Parathyroid adenoma (tissue), 2 donors: ENCODE results near the gene GARIN5A.

Source experiments
- H2AFZ ChIP-seq: fragments of 300-600 bp; sonication (generic); one replicate; pipeline ENCODE4 v1.7.0; 2017; ENCODE audit warnings: antibody characterized with exemption, mild to moderate bottlenecking
- H3K27ac ChIP-seq: fragments of 300-600 bp; sonication (generic); one replicate; pipeline ENCODE4 v1.7.0; 2017
- H3K27me3 ChIP-seq: fragments of 300-600 bp; sonication (generic); one replicate; pipeline ENCODE4 v1.7.0; 2017; ENCODE audit warnings: low read length; ENCODE audit not compliant: control insufficient read depth, insufficient read depth
- H3K36me3 ChIP-seq: fragments of 300-600 bp; sonication (generic); one replicate; pipeline ENCODE4 v1.7.0; 2017; ENCODE audit warnings: low read length; ENCODE audit not compliant: control insufficient read depth, insufficient read depth
- H3K4me1 ChIP-seq: fragments of 300-600 bp; sonication (generic); one replicate; pipeline ENCODE4 v1.7.0; 2017; ENCODE audit warnings: control low read depth
- H3K4me2 ChIP-seq: fragments of 300-600 bp; sonication (generic); one replicate; pipeline ENCODE4 v1.7.0; 2017; ENCODE audit warnings: low read length
- H3K4me3 ChIP-seq: fragments of 300-600 bp; sonication (generic); one replicate; pipeline ENCODE4 v1.7.0; 2017; ENCODE audit warnings: low read depth, low read length
- H3K79me2 ChIP-seq: fragments of 300-600 bp; sonication (generic); one replicate; pipeline ENCODE4 v1.7.0; 2017; ENCODE audit warnings: control low read depth
- H3K9ac ChIP-seq: fragments of 300-600 bp; sonication (generic); one replicate; pipeline ENCODE4 v1.7.0; 2017; ENCODE audit warnings: mild to moderate bottlenecking
- H3K9me3 ChIP-seq: fragments of 300-600 bp; sonication (generic); one replicate; pipeline ENCODE4 v1.7.0; 2017; ENCODE audit warnings: low read length; ENCODE audit not compliant: control insufficient read depth
- TF ChIP-seq, protein P1 (sequence below): fragments of 300-600 bp; sonication (generic); IDR thresholded peaks from one replicate; pipeline ENCODE4 v1.7.0; 2017; ENCODE audit warnings: antibody characterized with exemption, mild to moderate bottlenecking
- donor health status: primary hyperparathyroidism.

The GARIN5A gene

DNA sequence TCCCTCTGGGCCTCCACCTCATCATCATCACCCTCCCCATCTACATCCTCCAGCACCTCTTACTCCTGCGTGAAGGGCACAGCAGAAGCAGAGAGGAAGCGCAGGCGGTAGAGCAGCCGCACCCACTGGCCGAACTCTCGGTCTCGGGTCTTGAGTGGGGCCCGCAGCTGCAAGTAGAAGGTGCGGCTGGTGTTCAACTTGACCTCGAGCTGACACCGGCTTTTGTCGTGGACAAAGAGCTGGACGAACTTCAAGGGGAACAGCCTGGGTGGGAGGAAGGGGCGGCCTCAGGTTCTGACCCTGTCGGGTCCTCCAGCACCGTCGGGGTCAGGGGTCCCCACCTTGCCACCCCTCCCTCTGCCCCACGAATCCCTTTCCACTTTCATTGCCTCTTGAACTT is 9.1 kb downstream of the GARIN5A start:
- Histone ChIP-seq H3K9ac (no peak overlapping the region), H3K79me2 (no peaks in the 10 kb centered on the region), H3K4me2 (no peak overlapping the region), H2AFZ (no peak overlapping the region), H3K4me3 (no peak overlapping the region), H3K9me3 (no peaks in the 10 kb centered on the region), H3K27me3 (no peaks in the 10 kb centered on the region), H3K36me3 (no peaks in the 10 kb centered on the region), H3K27ac (no peak overlapping the region), H3K4me1 (no peaks in the 10 kb centered on the region)
- TF ChIP-seq, protein P1, sequence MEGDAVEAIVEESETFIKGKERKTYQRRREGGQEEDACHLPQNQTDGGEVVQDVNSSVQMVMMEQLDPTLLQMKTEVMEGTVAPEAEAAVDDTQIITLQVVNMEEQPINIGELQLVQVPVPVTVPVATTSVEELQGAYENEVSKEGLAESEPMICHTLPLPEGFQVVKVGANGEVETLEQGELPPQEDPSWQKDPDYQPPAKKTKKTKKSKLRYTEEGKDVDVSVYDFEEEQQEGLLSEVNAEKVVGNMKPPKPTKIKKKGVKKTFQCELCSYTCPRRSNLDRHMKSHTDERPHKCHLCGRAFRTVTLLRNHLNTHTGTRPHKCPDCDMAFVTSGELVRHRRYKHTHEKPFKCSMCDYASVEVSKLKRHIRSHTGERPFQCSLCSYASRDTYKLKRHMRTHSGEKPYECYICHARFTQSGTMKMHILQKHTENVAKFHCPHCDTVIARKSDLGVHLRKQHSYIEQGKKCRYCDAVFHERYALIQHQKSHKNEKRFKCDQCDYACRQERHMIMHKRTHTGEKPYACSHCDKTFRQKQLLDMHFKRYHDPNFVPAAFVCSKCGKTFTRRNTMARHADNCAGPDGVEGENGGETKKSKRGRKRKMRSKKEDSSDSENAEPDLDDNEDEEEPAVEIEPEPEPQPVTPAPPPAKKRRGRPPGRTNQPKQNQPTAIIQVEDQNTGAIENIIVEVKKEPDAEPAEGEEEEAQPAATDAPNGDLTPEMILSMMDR = no peak

DNA sequence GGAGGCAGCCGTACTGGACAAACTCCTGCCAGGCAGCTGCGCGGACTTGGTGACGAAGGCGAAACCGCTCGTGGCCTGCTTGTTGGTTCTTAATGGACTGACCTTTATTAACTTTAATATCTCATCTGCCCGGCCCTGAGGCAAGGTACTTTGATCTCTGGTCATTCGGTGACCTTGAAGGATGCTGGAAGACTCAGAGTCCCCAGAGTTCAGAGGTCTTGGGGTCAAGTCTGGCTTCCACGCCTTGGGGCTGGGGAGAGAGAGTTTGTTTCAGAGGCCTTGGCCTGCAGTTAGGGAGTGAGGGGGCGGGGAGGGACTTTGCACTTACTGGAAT is 10.0 kb downstream of the GARIN5A start:
- H3K4me3 ChIP-seq = no peak overlapping the region
- H3K27ac ChIP-seq = no peak overlapping the region
- no peaks in the 10 kb centered on the region for H3K36me3 ChIP-seq
- no peaks in the 10 kb centered on the region for H3K9me3 ChIP-seq
- no peak overlapping the region for H3K9ac ChIP-seq
- no peak overlapping the region for H3K4me2 ChIP-seq
- no peaks in the 10 kb centered on the region for H3K4me1 ChIP-seq
- no peak overlapping the region for H2AFZ ChIP-seq
- TF ChIP-seq, protein P1 = no peak
- H3K79me2 ChIP-seq = no peaks in the 10 kb centered on the region
- H3K27me3 ChIP-seq = no peaks in the 10 kb centered on the region

DNA sequence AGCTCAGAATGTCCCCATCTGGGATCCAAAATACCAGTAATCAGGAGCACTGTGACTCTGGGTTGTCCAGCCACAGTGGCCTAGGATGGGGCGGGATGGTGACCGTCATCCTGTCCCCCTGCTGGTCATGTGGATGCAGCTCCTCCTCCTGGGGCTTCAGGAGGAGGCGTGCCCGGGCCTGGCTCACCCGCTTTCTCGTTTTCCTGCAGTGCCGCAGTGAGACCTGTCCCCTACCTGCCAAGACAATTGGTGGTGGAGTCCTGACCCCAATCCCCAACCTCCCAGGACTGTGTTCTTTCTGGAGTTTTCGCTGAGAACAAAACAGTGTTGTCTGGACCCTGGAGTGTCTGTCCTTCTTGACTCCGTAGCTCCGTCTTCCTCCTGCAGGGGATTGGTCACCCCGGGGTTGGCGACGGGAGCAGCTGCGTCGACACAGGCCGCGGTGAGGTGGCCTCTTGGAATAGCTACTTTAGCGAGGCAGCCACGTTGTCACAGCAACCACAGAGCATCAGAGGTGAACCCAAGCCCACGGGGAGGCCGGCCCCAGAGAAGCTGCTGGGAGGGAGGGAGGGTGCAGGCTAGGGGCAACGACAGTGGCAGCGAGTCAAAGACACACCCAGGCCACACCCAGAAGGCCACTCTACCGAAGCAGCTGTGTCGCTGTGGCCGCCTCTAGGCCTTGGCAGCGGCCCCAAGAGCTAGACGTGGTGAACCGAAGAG is 10.5 kb downstream of the GARIN5A start:
- no peak overlapping the region for H3K4me3 ChIP-seq

DNA sequence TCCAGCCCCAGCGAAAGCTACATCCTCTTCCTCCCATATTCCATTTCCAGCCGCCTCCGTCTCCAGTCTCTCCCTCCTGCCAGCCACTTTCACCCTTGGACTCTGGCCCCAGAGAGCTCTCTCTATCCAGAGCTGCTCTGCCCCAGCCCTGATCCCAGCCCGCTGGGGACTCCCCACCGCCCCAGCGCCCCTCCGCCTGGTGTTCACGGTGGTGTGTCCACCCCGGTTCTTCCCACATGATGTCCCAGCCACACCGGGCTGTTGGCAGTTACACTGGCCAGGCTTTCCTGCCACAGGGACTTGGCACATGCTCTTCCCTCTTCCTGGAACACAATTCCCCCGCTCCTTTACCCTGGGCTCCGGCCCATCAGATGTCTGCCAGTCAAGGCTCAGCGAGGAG is 11.6 kb downstream of the GARIN5A start:
- Histone ChIP-seq H3K27ac (no peak overlapping the region), H3K4me3 (no peak overlapping the region), H2AFZ (no peak overlapping the region), H3K36me3 (no peaks in the 10 kb centered on the region), H3K4me2 (no peak overlapping the region), H3K27me3 (no peaks in the 10 kb centered on the region), H3K9me3 (no peaks in the 10 kb centered on the region), H3K4me1 (no peaks in the 10 kb centered on the region), H3K79me2 (no peaks in the 10 kb centered on the region), H3K9ac (no peak overlapping the region)
- TF ChIP-seq, protein P1 = no peak

More for the DNA sequence above, 10.5 kb downstream of the GARIN5A start:
- H3K9ac ChIP-seq = no peak overlapping the region
- H3K4me1 ChIP-seq = no peaks in the 10 kb centered on the region
- no peak overlapping the region for H3K4me2 ChIP-seq
- H3K36me3 ChIP-seq = no peaks in the 10 kb centered on the region
- H3K9me3 ChIP-seq = no peaks in the 10 kb centered on the region
- TF ChIP-seq, protein P1 = no peak
- no peak overlapping the region for H2AFZ ChIP-seq
- H3K79me2 ChIP-seq = no peaks in the 10 kb centered on the region
- no peak overlapping the region for H3K27ac ChIP-seq
- no peaks in the 10 kb centered on the region for H3K27me3 ChIP-seq

DNA sequence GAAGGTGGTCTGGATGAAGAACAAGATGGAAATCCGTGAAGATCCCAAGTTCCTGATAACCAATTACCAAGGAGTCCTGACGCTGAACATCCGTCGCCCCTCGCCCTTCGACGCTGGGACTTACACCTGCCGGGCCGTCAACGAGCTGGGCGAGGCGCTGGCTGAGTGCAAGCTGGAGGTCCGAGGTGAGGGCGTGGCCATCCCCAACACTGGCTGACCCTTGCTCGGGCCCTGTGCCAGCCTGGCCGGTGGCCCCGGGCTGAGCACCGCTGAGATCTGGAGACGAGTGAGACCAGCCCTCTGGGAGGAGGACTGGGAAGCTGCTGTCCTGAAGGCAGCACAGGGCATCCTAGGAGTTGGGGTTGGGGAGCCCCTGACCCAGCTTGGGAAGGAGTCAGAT is 12.3 kb downstream of the GARIN5A start:
- no peaks in the 10 kb centered on the region for H3K79me2 ChIP-seq
- H3K4me1 ChIP-seq = no peaks in the 10 kb centered on the region
- H3K4me2 ChIP-seq = no peak overlapping the region
- no peak overlapping the region for H2AFZ ChIP-seq
- no peaks in the 10 kb centered on the region for H3K36me3 ChIP-seq
- H3K9me3 ChIP-seq = no peaks in the 10 kb centered on the region
- H3K9ac ChIP-seq = no peak overlapping the region
- TF ChIP-seq, protein P1 = no peak
- H3K27me3 ChIP-seq = no peaks in the 10 kb centered on the region
- no peak overlapping the region for H3K4me3 ChIP-seq
- no peak overlapping the region for H3K27ac ChIP-seq
